ENCODE measurements around the gene PABPN1.
"Not testable (repeated sequence)": the region's sequence is repeated elsewhere in the genome, so short reads cannot be mapped to it uniquely, and the experiment has no call there.

PABPN1 gene

GRCh38 chr14:23320584-23321571 lies at the start of gene PABPN1:
PABPN1 (plus strand) TSS chr14:23321457; CDS start chr14:23321470, 13 bp downstream.
- peak; percentile 100 for DNase-seq

- no peak for DNase-seq
Measured at GRCh38 chr14:23275412-23275811, 45.8 kb upstream of the PABPN1 start.

- no peak for DNase-seq
Measured at GRCh38 chr14:23277189-23277588, 44.1 kb upstream of the PABPN1 start.

- DNase-seq = not testable (repeated sequence)
Measured at GRCh38 chr14:23277928-23278327, 43.3 kb upstream of the PABPN1 start.

- DNase-seq = no peak
Measured at GRCh38 chr14:23281247-23281646, 40.0 kb upstream of the PABPN1 start.

- no peak for DNase-seq
Measured at GRCh38 chr14:23284654-23285529, 36.4 kb upstream of the PABPN1 start.

GRCh38 chr14:23285530-23286019 lies 35.7 kb upstream of the PABPN1 start:
- DNase-seq = no peak

GRCh38 chr14:23286020-23286901 lies 35.0 kb upstream of the PABPN1 start, which contains the start of gene HOMEZ:
HOMEZ (minus strand) TSS chr14:23286132; CDS start chr14:23285952, 180 bp downstream.
- peak; percentile 99 for DNase-seq

- no peak for DNase-seq
Measured at GRCh38 chr14:23286902-23287479, 34.3 kb upstream of the PABPN1 start.

GRCh38 chr14:23294734-23295561 lies 26.3 kb upstream of the PABPN1 start:
- DNase-seq = peak; percentile 59

- no peak for DNase-seq
Measured at GRCh38 chr14:23296012-23296777, 25.1 kb upstream of the PABPN1 start.

GRCh38 chr14:23297096-23297495 lies 24.2 kb upstream of the PABPN1 start:
- DNase-seq = no peak

GRCh38 chr14:23297611-23298277 lies 23.5 kb upstream of the PABPN1 start:
- DNase-seq = no peak

- no peak for DNase-seq
Measured at GRCh38 chr14:23299211-23299957, 21.9 kb upstream of the PABPN1 start.

GRCh38 chr14:23299986-23300686 lies 21.1 kb upstream of the PABPN1 start:
- no peak for DNase-seq

GRCh38 chr14:23300687-23301223 lies 20.5 kb upstream of the PABPN1 start:
- no peak for DNase-seq

- peak; percentile 99 for DNase-seq
Measured at GRCh38 chr14:23301288-23301968, 19.8 kb upstream of the PABPN1 start.
